GM18519 (cell line): ENCODE results near the gene LECT2.

Source experiments
- ATAC-seq: cut with Tn5 transposase; IDR thresholded peaks from one replicate; pipeline ENCODE4 v1.9.1; 2021; ENCODE audit warnings: mild to moderate bottlenecking, moderate library complexity; ENCODE audit not compliant: unreplicated experiment, low FRiP score

Gene LECT2

GRCh38 chr5:135979510-135979909, 24.7 kb upstream of the LECT2 start:
- ATAC-seq, result no peak

GRCh38 chr5:135978993-135979392, 24.2 kb upstream of the LECT2 start:
- ATAC-seq, result no peak

GRCh38 chr5:135978212-135978631, 23.4 kb upstream of the LECT2 start:
- ATAC-seq, result no peak

GRCh38 chr5:135977375-135977928, 22.7 kb upstream of the LECT2 start:
- ATAC-seq, result peak; percentile 61

GRCh38 chr5:135976216-135976615, 21.4 kb upstream of the LECT2 start:
- no peak for ATAC-seq

- no peak for ATAC-seq
Observed at GRCh38 chr5:135975122-135975521, 20.3 kb upstream of the LECT2 start.

GRCh38 chr5:135974021-135974600, 19.3 kb upstream of the LECT2 start:
- no peak for ATAC-seq

GRCh38 chr5:135973323-135974020, 18.7 kb upstream of the LECT2 start:
- no peak for ATAC-seq

- ATAC-seq, result no peak
Observed at GRCh38 chr5:135971701-135972100, 16.9 kb upstream of the LECT2 start.

GRCh38 chr5:135966790-135967189, 12.0 kb upstream of the LECT2 start:
- no peak for ATAC-seq

- no peak for ATAC-seq
Observed at GRCh38 chr5:135966165-135966564, 11.4 kb upstream of the LECT2 start.

GRCh38 chr5:135965504-135965903, 10.7 kb upstream of the LECT2 start:
- no peak for ATAC-seq

- ATAC-seq, result no peak
Observed at GRCh38 chr5:135964670-135965320, 10.0 kb upstream of the LECT2 start.

GRCh38 chr5:135955525-135955924, 742 bp upstream of the LECT2 start:
- no peak for ATAC-seq

GRCh38 chr5:135953850-135954249, 933 bp downstream of the LECT2 start:
- ATAC-seq, result no peak

- no peak for ATAC-seq
Observed at GRCh38 chr5:135952683-135953082, 2.1 kb downstream of the LECT2 start.

- ATAC-seq, result no peak
Observed at GRCh38 chr5:135951807-135952206, 3.0 kb downstream of the LECT2 start.

GRCh38 chr5:135951257-135951656, 3.5 kb downstream of the LECT2 start:
- no peak for ATAC-seq

- no peak for ATAC-seq
Observed at GRCh38 chr5:135950611-135951010, 4.2 kb downstream of the LECT2 start.

- no peak for ATAC-seq
Observed at GRCh38 chr5:135944967-135945560, 9.7 kb downstream of the LECT2 start.

GRCh38 chr5:135944564-135944963, 10.2 kb downstream of the LECT2 start:
- no peak for ATAC-seq
